ENCODE results near the gene PDIA6. TPM values are rescaled to one million over a fixed set of nuclear protein-coding genes. Genes with fewer than 3 reads are reported as not detected.

PDIA6 gene
- total RNA-seq, 2 donors from 2014 or later = 109 to 213 TPM

DNA sequence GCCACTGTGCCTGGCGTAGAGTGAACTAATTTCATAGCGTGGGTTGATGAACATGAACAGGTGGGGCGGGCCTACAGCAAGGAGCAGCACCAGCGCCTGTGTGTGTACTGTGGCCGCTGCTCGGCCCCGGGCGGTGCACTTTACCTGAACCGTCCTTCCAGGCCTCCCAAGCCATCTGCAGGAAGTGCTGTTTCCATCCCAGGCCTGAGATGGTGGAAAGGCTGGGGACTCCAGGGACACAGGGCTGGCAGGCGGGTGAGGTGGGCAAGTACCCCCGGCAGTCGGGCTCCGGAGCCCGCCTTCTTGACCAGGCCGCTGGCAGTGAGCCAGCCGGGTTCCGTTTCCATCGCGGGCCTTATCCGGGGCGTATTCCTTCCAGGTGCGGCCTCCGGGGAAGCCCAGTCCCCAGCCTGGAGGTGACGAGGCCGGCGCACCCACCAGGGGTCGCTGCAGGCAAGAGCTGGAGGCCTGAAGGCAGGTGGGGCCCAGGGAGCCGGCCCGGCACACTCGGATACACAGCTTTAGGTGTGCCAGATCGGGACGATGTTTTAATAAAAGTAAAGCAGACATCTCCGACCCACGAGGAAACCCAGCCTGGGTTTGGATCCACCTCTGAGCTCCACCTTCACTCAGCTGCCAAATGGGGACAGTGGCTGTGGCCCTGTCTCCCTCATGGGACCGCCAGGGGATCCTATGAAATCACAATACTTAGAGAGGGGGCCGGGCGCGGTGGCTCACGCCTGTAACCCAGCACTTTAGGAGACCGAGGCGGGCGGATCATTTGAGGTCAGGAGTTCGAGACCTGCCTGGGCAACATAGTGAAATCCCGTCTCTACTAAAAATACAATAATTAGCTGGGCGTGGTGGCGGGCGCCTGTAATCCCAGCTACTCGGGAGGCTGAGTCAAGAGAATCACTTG lies 22.7 kb upstream of the PDIA6 start:
- peak; percentile 59 for DNase-seq (ENCODE audit: low spot score)
- H3K27ac ChIP-seq = no peak overlapping the region
- 44% methylated on average over 47 of the region's 48 CpGs for WGBS

DNA sequence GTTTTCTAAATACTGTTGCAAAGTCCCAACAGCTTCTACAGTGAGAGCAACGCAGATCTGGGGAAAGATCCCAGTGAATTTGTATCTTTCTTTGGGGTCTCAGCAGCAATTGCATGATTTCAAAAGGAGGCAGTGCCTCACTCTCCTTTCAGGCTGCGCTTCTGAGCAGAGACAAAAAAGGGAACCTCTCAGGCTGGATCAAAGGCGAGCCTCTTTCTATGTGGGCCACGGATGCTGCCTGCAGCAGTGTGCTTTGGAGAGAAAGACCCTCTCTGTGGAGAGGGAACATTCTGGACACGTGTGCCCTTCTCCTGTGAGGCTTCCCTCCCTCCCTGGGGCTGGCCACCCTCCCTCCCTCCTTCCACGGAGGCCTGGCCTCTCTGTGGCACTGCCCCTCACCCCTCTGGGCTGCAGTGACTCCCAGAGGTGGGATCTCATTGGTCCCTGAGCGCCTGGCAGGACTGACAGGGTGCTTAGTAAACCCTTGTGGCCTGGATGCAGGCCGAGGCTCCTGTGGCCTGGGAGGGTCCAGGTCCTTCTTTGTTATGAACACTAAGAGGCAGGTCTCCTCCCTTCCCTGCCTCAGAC lies 21.6 kb upstream of the PDIA6 start:
- Histone ChIP-seq H3K36me3 (no peaks in the 10 kb centered on the region), H3K27me3 (replicated peaks; ENCODE audit: insufficient read depth) (peaks cover 5% of the 10 kb centered on the region), H3K4me1 (replicated peaks) (no peaks in the 10 kb centered on the region), H3K9me3 (no peaks in the 10 kb centered on the region), H3K4me3 (no peak overlapping the region), H3K27ac (no peak overlapping the region)
- WGBS = 84% methylated on average over 8 of the region's 8 CpGs
- no peak for DNase-seq (ENCODE audit: low spot score)
- intact Hi-C loops (cut with DNase I) = loop anchor here (10.0 kb wide), 1 partner anchor 611 kb away; no protein-coding TSS in a partner anchor
- TF ChIP-seq POLR2AphosphoS5 (IDR thresholded peaks at IDR 0.05) (no peak), POLR2A (IDR thresholded peaks at IDR 0.05) (no peak)
- TF ChIP-seq, protein P1, sequence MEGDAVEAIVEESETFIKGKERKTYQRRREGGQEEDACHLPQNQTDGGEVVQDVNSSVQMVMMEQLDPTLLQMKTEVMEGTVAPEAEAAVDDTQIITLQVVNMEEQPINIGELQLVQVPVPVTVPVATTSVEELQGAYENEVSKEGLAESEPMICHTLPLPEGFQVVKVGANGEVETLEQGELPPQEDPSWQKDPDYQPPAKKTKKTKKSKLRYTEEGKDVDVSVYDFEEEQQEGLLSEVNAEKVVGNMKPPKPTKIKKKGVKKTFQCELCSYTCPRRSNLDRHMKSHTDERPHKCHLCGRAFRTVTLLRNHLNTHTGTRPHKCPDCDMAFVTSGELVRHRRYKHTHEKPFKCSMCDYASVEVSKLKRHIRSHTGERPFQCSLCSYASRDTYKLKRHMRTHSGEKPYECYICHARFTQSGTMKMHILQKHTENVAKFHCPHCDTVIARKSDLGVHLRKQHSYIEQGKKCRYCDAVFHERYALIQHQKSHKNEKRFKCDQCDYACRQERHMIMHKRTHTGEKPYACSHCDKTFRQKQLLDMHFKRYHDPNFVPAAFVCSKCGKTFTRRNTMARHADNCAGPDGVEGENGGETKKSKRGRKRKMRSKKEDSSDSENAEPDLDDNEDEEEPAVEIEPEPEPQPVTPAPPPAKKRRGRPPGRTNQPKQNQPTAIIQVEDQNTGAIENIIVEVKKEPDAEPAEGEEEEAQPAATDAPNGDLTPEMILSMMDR (IDR thresholded peaks at IDR 0.05) = no peak

More for the DNA sequence above, 22.7 kb upstream of the PDIA6 start:
- no peaks in the 10 kb centered on the region for H3K36me3 ChIP-seq
- H3K27me3 ChIP-seq (replicated peaks; ENCODE audit: insufficient read depth) = peaks cover 5% of the 10 kb centered on the region
- intact Hi-C loops (cut with DNase I) = loop anchor here (5.0 to 10.0 kb wide), 3 partner anchors 47 to 609 kb away; partner anchors contain the start of gene KCNF1
- H3K4me1 ChIP-seq (replicated peaks) = no peaks in the 10 kb centered on the region
- no peak overlapping the region for H3K4me3 ChIP-seq
- no peaks in the 10 kb centered on the region for H3K9me3 ChIP-seq
- TF ChIP-seq, protein P1 (IDR thresholded peaks at IDR 0.05) = peak; percentile 62 to 87 (median 80)
- TF ChIP-seq POLR2AphosphoS5 (IDR thresholded peaks at IDR 0.05) = no peak

DNA sequence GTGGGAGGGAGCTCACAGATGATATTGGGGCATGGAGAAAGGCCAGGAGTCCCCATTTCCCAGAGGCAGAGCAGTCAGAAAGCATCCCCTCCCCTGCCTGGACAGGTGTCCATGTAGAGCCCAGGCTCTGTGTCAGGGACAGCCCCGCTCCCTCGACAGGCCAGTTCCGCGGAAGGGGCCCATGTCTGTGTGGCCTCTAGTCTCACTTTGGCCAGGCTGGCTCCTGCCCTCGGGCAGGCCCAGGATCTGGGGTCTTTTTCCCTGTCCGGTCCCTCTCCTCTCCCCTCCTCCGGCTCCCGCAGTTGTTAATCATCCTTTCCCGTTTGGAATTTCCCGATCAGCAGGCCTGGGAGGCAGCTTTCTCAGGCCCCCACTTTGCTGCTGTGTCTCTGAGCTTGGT lies 20.4 kb upstream of the PDIA6 start:
- TF ChIP-seq, protein P1 (IDR thresholded peaks at IDR 0.05) = no peak
- TF ChIP-seq POLR2A (IDR thresholded peaks at IDR 0.05) = no peak
- no peak for TF ChIP-seq POLR2AphosphoS5 (IDR thresholded peaks at IDR 0.05)
- H3K27ac ChIP-seq = no peak overlapping the region
- intact Hi-C loops (cut with DNase I) = loop anchor here (10.0 kb wide), 1 partner anchor 612 kb away; no protein-coding TSS in a partner anchor
- no peak overlapping the region for H3K4me3 ChIP-seq
- DNase-seq (ENCODE audit: low spot score) = no peak
- no peaks in the 10 kb centered on the region for H3K36me3 ChIP-seq
- H3K9me3 ChIP-seq = no peaks in the 10 kb centered on the region
- H3K4me1 ChIP-seq (replicated peaks) = no peaks in the 10 kb centered on the region
- H3K27me3 ChIP-seq (replicated peaks; ENCODE audit: insufficient read depth) = peaks cover 5% of the 10 kb centered on the region
- WGBS = 87% methylated on average over 10 of the region's 10 CpGs

DNA sequence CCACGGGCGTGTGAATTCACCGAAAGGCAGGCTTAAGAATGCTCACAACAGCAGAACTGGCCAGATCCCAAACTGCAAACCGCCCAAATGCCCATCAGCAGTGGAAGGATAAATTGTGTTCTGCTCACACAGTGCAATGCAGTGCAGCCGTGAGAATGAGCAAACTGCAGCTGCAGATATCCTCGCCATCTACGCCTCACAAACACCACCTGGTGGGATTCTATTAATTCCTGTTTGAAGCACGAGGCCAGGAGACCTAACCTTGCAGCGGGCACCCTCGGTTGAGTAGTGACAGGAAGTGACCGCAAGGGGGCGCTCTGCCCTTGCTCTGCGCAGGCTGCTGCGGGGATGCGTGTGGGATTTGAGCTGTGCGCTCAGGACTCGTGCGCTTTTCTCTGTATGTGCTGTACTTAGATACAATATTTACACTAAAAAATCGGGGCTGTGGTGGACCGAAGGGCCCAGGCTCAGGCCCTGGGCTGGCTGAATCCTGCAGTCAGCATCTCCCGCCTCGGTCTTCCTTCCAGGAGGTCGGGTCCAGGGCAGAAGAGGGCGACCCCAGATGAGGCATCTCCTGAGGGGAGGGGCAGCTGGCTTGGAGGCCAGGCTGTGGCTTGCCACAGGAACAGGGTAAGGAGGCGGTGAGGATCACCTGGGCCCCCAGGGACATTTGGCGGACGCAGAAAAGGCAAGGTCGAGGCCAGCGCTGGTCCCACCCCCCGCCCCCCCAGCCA lies 19.8 kb upstream of the PDIA6 start:
- intact Hi-C loops (cut with DNase I) = loop anchor here (1.0 to 10.0 kb wide), 2 partner anchors 292 to 612 kb away; no protein-coding TSS in a partner anchor
- Histone ChIP-seq H3K4me3 (no peak overlapping the region), H3K4me1 (replicated peaks) (no peaks in the 10 kb centered on the region), H3K27me3 (replicated peaks; ENCODE audit: insufficient read depth) (peaks cover 5% of the 10 kb centered on the region), H3K9me3 (no peaks in the 10 kb centered on the region), H3K36me3 (no peaks in the 10 kb centered on the region), H3K27ac (no peak overlapping the region)
- TF ChIP-seq POLR2AphosphoS5 (IDR thresholded peaks at IDR 0.05) (peak; percentile 21), POLR2A (IDR thresholded peaks at IDR 0.05) (no peak)
- TF ChIP-seq, protein P1 (IDR thresholded peaks at IDR 0.05) = peak; percentile 90 to 98 (median 94)
- WGBS = 23% methylated on average over 29 of the region's 30 CpGs
- peak; percentile 75 for DNase-seq (ENCODE audit: low spot score)
